GM12865 (cell line): ENCODE measurements around the gene PRSS33.

Experiments used
- DNase-seq: peaks from one replicate; pipeline ENCODE4 v3.0.0; 2010; ENCODE audit warnings: low read depth
- H3K4me3 ChIP-seq: 2 replicates; pipeline ENCODE4 v1.5.1; 2011; ENCODE audit warnings: mild to moderate bottlenecking, low read depth, low read length, control low read depth
- CTCF ChIP-seq: IDR thresholded peaks from 2 replicates; pipeline ENCODE4 v1.5.1; 2011; ENCODE audit warnings: low read length, control low read depth, low read depth, inconsistent platforms; ENCODE audit not compliant: insufficient read depth; ENCODE audit errors: missing control alignments

PRSS33 gene

GRCh38 chr16:2787406-2787805 is at the start of gene PRSS33:
Gene PRSS33 (minus strand): TSS chr16:2787560. CDS start chr16:2786547, 1,013 bp downstream.
- no peak for DNase-seq
- H3K4me3 ChIP-seq: no peak within 1 kb of the TSS
- TF ChIP-seq CTCF: no peak

- H3K4me3 ChIP-seq: no peak overlapping the region
- no peak for TF ChIP-seq CTCF
- DNase-seq: no peak
Observed at GRCh38 chr16:2836646-2837508, 49.5 kb upstream of the PRSS33 start.

GRCh38 chr16:2835638-2836493 is 48.5 kb upstream of the PRSS33 start:
- H3K4me3 ChIP-seq: no peak overlapping the region
- no peak for TF ChIP-seq CTCF
- DNase-seq: no peak

- no peak overlapping the region for H3K4me3 ChIP-seq
- no peak for DNase-seq
- no peak for TF ChIP-seq CTCF
Observed at GRCh38 chr16:2834968-2835367, 47.6 kb upstream of the PRSS33 start.

- DNase-seq: no peak
- no peak for TF ChIP-seq CTCF
- no peak overlapping the region for H3K4me3 ChIP-seq
Observed at GRCh38 chr16:2833776-2834175, 46.4 kb upstream of the PRSS33 start.

GRCh38 chr16:2831203-2831602 is 43.8 kb upstream of the PRSS33 start:
- no peak overlapping the region for H3K4me3 ChIP-seq
- no peak for DNase-seq
- no peak for TF ChIP-seq CTCF

- no peak for DNase-seq
- no peak for TF ChIP-seq CTCF
- peak overlapping the region; percentile 50 for H3K4me3 ChIP-seq
Observed at GRCh38 chr16:2830355-2830695, 43.0 kb upstream of the PRSS33 start.
